Lung (tissue), 12 donors: ENCODE data around the gene PTPRB. TPM values are rescaled to one million over a fixed set of nuclear protein-coding genes. Genes with fewer than 3 reads are reported as not detected.

Experiments used
- ATAC-seq: fragments of 200-7000 bp; cut with Tn5 transposase; one replicate; pipeline ENCODE4 v1.9.1; 2020; ENCODE audit warnings: moderate number of reproducible peaks; ENCODE audit not compliant: insufficient read depth, low FRiP score
- DNase-seq, 3 donors: peaks; one replicate each; pipeline ENCODE4 v3.0.0-alpha.2; 2013 to 2017
- H3K27ac ChIP-seq, 2 donors: one replicate each; pipeline ENCODE4 v1.5.1; 2013; ENCODE audit warnings: mild to moderate bottlenecking in 2 of 2, moderate library complexity in 2 of 2, control low read depth in 1 of 2, inconsistent platforms in 1 of 2, low read depth in 1 of 2, low read length in 1 of 2
- H3K27me3 ChIP-seq, 3 donors: one replicate each; pipeline ENCODE4 v1.5.1; 2013; ENCODE audit warnings: low read length in 2 of 3; ENCODE audit not compliant: control insufficient read depth in 3 of 3, insufficient read depth in 3 of 3
- H3K36me3 ChIP-seq, 4 donors: one replicate each; pipeline ENCODE4 v1.5.1; 2013; ENCODE audit warnings: low read length in 4 of 4, mild to moderate bottlenecking in 1 of 4, moderate library complexity in 1 of 4; ENCODE audit not compliant: control insufficient read depth in 4 of 4, insufficient read depth in 4 of 4
- H3K4me1 ChIP-seq, 5 donors: one replicate each; pipeline ENCODE4 v1.5.1; 2013; ENCODE audit warnings: low read length in 5 of 5, mild to moderate bottlenecking in 2 of 5, moderate library complexity in 1 of 5; ENCODE audit not compliant: control insufficient read depth in 5 of 5, insufficient read depth in 5 of 5
- H3K4me3 ChIP-seq: one replicate; pipeline ENCODE4 v1.5.1; 2013; ENCODE audit warnings: mild to moderate bottlenecking, control low read depth, moderate library complexity
- H3K9ac ChIP-seq, 2 donors: one replicate each; pipeline ENCODE4 v1.5.1; 2013; ENCODE audit warnings: low read length in 2 of 2, control low read depth in 1 of 2; ENCODE audit not compliant: insufficient read depth in 1 of 2
- H3K9me3 ChIP-seq, 4 donors: one replicate each; pipeline ENCODE4 v1.5.1; 2013; ENCODE audit warnings: low read length in 3 of 4, mild to moderate bottlenecking in 1 of 4, moderate library complexity in 1 of 4; ENCODE audit not compliant: control insufficient read depth in 4 of 4, insufficient read depth in 3 of 4
- WGBS, 2 donors: extraction: QIAGEN DNeasy Blood & Tissue Kit; methylation state at CpG; one replicate each; pipeline ENCODE4 v1.1.7; 2013; 5-methylcytosine and 5-hydroxymethylcytosine counted together
- polyA plus RNA-seq, 2 donors: library from polyadenylated mRNA; stranded (reverse); fragments of 200-250 nt; gene quantifications; one replicate each; pipeline ENCODE4 v1.2.1, GENCODE V29; 2013
- total RNA-seq, 2 donors: library from RNA; depleted of rRNA in 1 of 2; stranded (reverse); fragments of >200 nt in 1 of 2; gene quantifications; one replicate each; pipeline ENCODE4 v1.2.1, GENCODE V29; 2014 to 2021
- TF ChIP-seq, protein P1 (sequence below): IDR thresholded peaks from 2 replicates; pipeline ENCODE4 v1.5.1; 2012; ENCODE audit warnings: mild to moderate bottlenecking; ENCODE audit errors: control extremely low read depth, extremely low read depth
- donor health status: control.
- donor health status: control.
- donor health status: Bipolar disorder and iron deficiency.
- donor health status: healthy.
- donor health status: DM: yes; HTN: yes; CAD: no.

Gene PTPRB
- total and polyA plus RNA-seq, 4 donors, result 15.5 to 93.6 (median 47.9) TPM

DNA sequence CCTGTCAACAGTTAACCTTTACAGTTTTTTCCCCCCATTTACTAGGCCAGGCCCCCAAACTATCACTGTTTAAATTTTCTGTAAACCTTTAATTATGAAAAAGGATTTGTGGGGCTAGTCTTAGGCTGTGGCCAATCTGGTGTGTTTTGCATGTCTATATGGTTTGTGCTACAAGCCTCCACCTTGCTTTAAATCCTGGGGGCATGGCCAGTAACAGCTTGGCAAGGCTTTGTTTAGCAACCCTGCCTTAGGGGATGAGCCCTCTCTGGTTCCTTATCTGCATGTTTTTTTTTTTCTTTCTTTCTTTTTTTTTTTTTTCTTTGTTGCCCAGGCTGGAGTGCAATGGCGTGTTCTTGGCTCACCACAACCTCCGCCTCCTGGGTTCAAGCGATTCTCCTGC lies 168.5 kb downstream of the PTPRB start:
- 97 to 100% methylated on average over 3 of the region's 3 CpGs for WGBS, 2 donors
- no peak for ATAC-seq

DNA sequence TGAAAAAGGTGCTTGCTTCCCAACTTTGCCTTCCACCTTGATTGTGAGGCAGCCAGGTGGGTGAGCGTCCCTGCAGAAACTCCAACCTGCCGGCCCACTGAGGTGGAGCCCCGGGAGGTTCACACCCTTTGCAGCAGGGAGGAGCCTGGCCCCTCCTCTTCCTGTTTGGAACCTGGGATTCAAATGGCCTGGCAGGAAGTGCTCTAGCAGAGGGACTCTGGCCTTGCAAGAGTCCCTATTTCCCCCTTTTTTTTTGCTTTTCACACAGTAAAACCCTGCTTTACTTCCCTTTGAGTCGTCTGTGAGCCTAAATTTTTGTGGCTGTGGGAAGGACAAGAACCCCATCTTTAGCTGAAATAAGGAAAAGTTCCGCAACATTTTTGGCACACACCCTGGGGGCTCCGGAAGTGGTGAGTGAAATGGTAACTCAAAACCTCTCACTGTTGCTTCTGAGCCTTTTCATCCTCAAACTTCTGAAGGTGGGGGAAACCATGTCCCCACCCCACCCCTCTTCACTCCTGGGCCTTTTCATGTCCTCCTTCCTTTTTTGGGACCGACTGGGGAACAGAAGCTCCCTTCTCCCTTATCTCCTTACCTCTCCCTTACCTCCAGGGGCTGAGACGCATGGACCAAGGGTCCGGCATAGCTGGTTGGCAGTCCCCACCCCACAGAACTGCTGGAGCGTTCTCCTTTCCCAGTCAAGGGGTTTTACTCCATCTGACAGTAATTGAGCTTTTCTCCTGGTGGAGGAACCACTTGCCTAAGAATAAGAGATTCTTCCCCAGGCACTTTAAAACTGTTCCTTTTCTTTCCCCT lies 169.1 kb downstream of the PTPRB start:
- WGBS, 2 donors, result 82 to 85% methylated on average over 10 of the region's 10 CpGs
- Histone ChIP-seq H3K9me3 (peaks cover 0 to 8% (median 0%) of the 10 kb centered on the region in 4 donors), H3K27me3 (no peaks in the 10 kb centered on the region), H3K4me3 (no peak overlapping the region), H3K9ac (no peak overlapping the region), H3K4me1 (no peaks in the 10 kb centered on the region), H3K36me3 (no peaks in the 10 kb centered on the region), H3K27ac (no peak overlapping the region)
- TF ChIP-seq, protein P1, sequence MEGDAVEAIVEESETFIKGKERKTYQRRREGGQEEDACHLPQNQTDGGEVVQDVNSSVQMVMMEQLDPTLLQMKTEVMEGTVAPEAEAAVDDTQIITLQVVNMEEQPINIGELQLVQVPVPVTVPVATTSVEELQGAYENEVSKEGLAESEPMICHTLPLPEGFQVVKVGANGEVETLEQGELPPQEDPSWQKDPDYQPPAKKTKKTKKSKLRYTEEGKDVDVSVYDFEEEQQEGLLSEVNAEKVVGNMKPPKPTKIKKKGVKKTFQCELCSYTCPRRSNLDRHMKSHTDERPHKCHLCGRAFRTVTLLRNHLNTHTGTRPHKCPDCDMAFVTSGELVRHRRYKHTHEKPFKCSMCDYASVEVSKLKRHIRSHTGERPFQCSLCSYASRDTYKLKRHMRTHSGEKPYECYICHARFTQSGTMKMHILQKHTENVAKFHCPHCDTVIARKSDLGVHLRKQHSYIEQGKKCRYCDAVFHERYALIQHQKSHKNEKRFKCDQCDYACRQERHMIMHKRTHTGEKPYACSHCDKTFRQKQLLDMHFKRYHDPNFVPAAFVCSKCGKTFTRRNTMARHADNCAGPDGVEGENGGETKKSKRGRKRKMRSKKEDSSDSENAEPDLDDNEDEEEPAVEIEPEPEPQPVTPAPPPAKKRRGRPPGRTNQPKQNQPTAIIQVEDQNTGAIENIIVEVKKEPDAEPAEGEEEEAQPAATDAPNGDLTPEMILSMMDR, result no peak
- DNase-seq (no peak), ATAC-seq (no peak)

More for the DNA sequence above, 168.5 kb downstream of the PTPRB start:
- no peaks in the 10 kb centered on the region for H3K36me3 ChIP-seq
- no peak overlapping the region for H3K27ac ChIP-seq
- no peak overlapping the region for H3K4me3 ChIP-seq
- TF ChIP-seq, protein P1, result no peak
- no peaks in the 10 kb centered on the region for H3K4me1 ChIP-seq
- DNase-seq, result no peak
- H3K9ac ChIP-seq, result no peak overlapping the region
- H3K27me3 ChIP-seq, result no peaks in the 10 kb centered on the region
- H3K9me3 ChIP-seq, result peaks cover 0 to 2% (median 0%) of the 10 kb centered on the region in 4 donors

DNA sequence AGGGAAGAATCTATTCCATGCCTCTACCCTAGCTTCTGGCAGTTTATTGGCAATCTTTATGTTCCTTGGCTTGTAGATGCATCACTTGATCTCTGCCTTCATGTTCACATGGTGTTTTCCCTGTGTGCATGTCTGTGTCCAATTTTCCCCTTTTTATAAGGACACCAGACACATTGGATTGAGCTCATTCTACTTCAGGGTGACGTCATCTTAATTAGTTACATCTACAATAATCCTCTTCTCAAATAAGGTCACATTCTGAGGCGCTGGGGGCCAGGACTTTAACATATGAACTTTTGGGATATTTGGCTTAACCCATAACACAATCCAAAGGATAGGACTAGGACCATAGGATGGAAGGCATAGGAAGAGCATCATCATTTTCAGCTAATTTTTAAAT lies 169.8 kb downstream of the PTPRB start:
- DNase-seq, result no peak
- H3K9me3 ChIP-seq, result peaks cover 0 to 10% (median 0%) of the 10 kb centered on the region in 4 donors
- no peak for ATAC-seq
- H3K27ac ChIP-seq, result no peak overlapping the region
- no peaks in the 10 kb centered on the region for H3K36me3 ChIP-seq
- TF ChIP-seq, protein P1, result no peak
- 93 to 99% methylated on average over 2 of the region's 2 CpGs for WGBS, 2 donors
- no peak overlapping the region for H3K4me3 ChIP-seq
- H3K9ac ChIP-seq, result no peak overlapping the region
- no peaks in the 10 kb centered on the region for H3K4me1 ChIP-seq
- H3K27me3 ChIP-seq, result no peaks in the 10 kb centered on the region
